WTC11 (cell line): ENCODE data around the gene HAGHL. TPM values are rescaled to one million over a fixed set of nuclear protein-coding genes. Genes with fewer than 3 reads are reported as not detected.

Source experiments
- ATAC-seq: fragments of 200-7000 bp; cut with Tn5 transposase; 2 replicates; pipeline ENCODE4 v1.10.0; 2021; ENCODE audit warnings: mild to moderate bottlenecking, moderate library complexity
- CTCF ChIA-PET: fragments of 300-600 bp; sonication (Branson Sonifier 250); formaldehyde crosslinking; loops from one replicate; lab custom pipeline; 2021; ENCODE audit warnings: antibody characterized with exemption; lab: Charles Lee
- POLR2A ChIA-PET: fragments of 350-600 bp; sonication (Branson Sonifier 250); formaldehyde crosslinking; loops from one replicate; lab custom pipeline; 2021; ENCODE audit warnings: antibody characterized with exemption; lab: Charles Lee
- DNase-seq: peaks from one replicate; pipeline ENCODE4 v3.0.0; 2021; ENCODE audit warnings: low spot score
- H3K27ac Mint-ChIP-seq: 2 replicates; pipeline ENCODE4 v1.8.0; 2021; ENCODE audit warnings: mixed read lengths
- H3K27me3 Mint-ChIP-seq: 2 replicates; pipeline ENCODE4 v1.8.0; 2021; ENCODE audit warnings: low read depth, mild to moderate bottlenecking, moderate library complexity, mixed read lengths
- H3K36me3 Mint-ChIP-seq: 2 replicates; pipeline ENCODE4 v1.8.0; 2021; ENCODE audit warnings: mixed read lengths
- H3K4me1 Mint-ChIP-seq: 2 replicates; pipeline ENCODE4 v1.8.0; 2022; ENCODE audit warnings: mixed read lengths
- H3K4me3 Mint-ChIP-seq: 2 replicates; pipeline ENCODE4 v1.8.0; 2021; ENCODE audit warnings: mild to moderate bottlenecking, moderate library complexity, mixed read lengths
- H3K9me3 Mint-ChIP-seq: 2 replicates; pipeline ENCODE4 v1.8.0; 2021; ENCODE audit warnings: mixed read lengths
- EMX1 ChIP-seq: fragments of 250-450 bp; sonication (Bioruptor Pico); IDR thresholded peaks from 2 replicates; pipeline ENCODE4 v1.8.0; 2021; ENCODE audit warnings: mild to moderate bottlenecking
- ERG ChIP-seq: fragments of 250-450 bp; sonication (Bioruptor Pico); IDR thresholded peaks from 2 replicates; pipeline ENCODE4 v1.8.0; 2021; ENCODE audit warnings: mild to moderate bottlenecking
- ETV6 ChIP-seq: sonication (generic); formaldehyde crosslinking; IDR thresholded peaks from 2 replicates; pipeline ENCODE4 v1.8.1; 2022; ENCODE audit warnings: mild to moderate bottlenecking, missing genetic modification reagents
- FOXP1 ChIP-seq: sonication (generic); formaldehyde crosslinking; IDR thresholded peaks from 2 replicates; pipeline ENCODE4 v1.8.0; 2022; ENCODE audit warnings: missing genetic modification reagents, mild to moderate bottlenecking, moderate library complexity, borderline replicate concordance
- GABPB1 ChIP-seq: sonication (generic); formaldehyde crosslinking; IDR thresholded peaks from 2 replicates; pipeline ENCODE4 v1.8.1; 2023; ENCODE audit warnings: mild to moderate bottlenecking, missing genetic modification reagents
- GRHL2 ChIP-seq: fragments of 250-450 bp; sonication (Bioruptor Pico); IDR thresholded peaks from 2 replicates; pipeline ENCODE4 v1.8.0; 2022; ENCODE audit warnings: mild to moderate bottlenecking, moderate library complexity; ENCODE audit not compliant: insufficient replicate concordance, severe bottlenecking
- GTF2I ChIP-seq: fragments of 250-450 bp; sonication (Bioruptor Pico); conservative IDR thresholded peaks from 2 replicates; pipeline ENCODE4 v1.4.0; 2021; ENCODE audit warnings: mild to moderate bottlenecking
- MLX ChIP-seq: sonication (generic); formaldehyde crosslinking; IDR thresholded peaks from 2 replicates; pipeline ENCODE4 v1.8.1; 2023; ENCODE audit warnings: mild to moderate bottlenecking, missing genetic modification reagents, moderate library complexity
- NFYB ChIP-seq: sonication (generic); formaldehyde crosslinking; conservative IDR thresholded peaks from 2 replicates; pipeline ENCODE4 v1.8.0; 2022; ENCODE audit warnings: low read depth, missing genetic modification reagents
- OVOL2 ChIP-seq: fragments of 250-450 bp; sonication (Bioruptor Pico); IDR thresholded peaks from 2 replicates; pipeline ENCODE4 v1.9.0; 2021; ENCODE audit warnings: mild to moderate bottlenecking, borderline replicate concordance
- RORB ChIP-seq: fragments of 250-450 bp; sonication (Bioruptor Pico); IDR thresholded peaks from 2 replicates; pipeline ENCODE4 v1.9.0; 2021; ENCODE audit warnings: mild to moderate bottlenecking
- SP1 ChIP-seq: sonication (generic); formaldehyde crosslinking; conservative IDR thresholded peaks from 2 replicates; pipeline ENCODE4 v1.8.1; 2022; ENCODE audit warnings: missing genetic modification reagents
- TP53 ChIP-seq: sonication (generic); formaldehyde crosslinking; IDR thresholded peaks from 2 replicates; pipeline ENCODE4 v1.8.1; 2023; ENCODE audit warnings: mild to moderate bottlenecking, missing genetic modification reagents
- ZNF423 ChIP-seq: fragments of 250-450 bp; sonication (Bioruptor Pico); IDR thresholded peaks from 2 replicates; pipeline ENCODE4 v2.1.2; 2022; ENCODE audit warnings: mild to moderate bottlenecking, moderate library complexity
- total RNA-seq: library from RNA; stranded (reverse); gene quantifications from 3 replicates; pipeline ENCODE4 v1.2.3, GENCODE V29; 2021
- TF ChIP-seq, protein P1 (sequence below): sonication (generic); formaldehyde crosslinking; IDR thresholded peaks from 2 replicates; pipeline ENCODE4 v1.8.0; 2023; ENCODE audit warnings: missing genetic modification reagents
- TF ChIP-seq, protein P2 (sequence below): sonication (generic); formaldehyde crosslinking; IDR thresholded peaks from 2 replicates; pipeline ENCODE4 v1.8.0; 2022; ENCODE audit warnings: mild to moderate bottlenecking, missing genetic modification reagents
- TF ChIP-seq, protein P3 (sequence below): fragments of 250-450 bp; sonication (Bioruptor Pico); IDR thresholded peaks from 2 replicates; pipeline ENCODE4 v2.1.2; 2022; ENCODE audit warnings: mild to moderate bottlenecking, moderate library complexity
- TF ChIP-seq, protein P4 (sequence below): sonication (generic); formaldehyde crosslinking; conservative IDR thresholded peaks from 2 replicates; pipeline ENCODE4 v1.8.1; 2022; ENCODE audit warnings: mild to moderate bottlenecking, missing genetic modification reagents
- TF ChIP-seq, protein P5 (sequence below): sonication (generic); formaldehyde crosslinking; IDR thresholded peaks from 2 replicates; pipeline ENCODE4 v1.8.1; 2023; ENCODE audit warnings: mild to moderate bottlenecking, missing genetic modification reagents

Gene HAGHL
- total RNA-seq, 1 experiment from 2014 or later, result 41.7 TPM

GRCh38 chr16:769184-769784, 42.4 kb downstream of the HAGHL start (continued):
- TF ChIP-seq, protein P1, sequence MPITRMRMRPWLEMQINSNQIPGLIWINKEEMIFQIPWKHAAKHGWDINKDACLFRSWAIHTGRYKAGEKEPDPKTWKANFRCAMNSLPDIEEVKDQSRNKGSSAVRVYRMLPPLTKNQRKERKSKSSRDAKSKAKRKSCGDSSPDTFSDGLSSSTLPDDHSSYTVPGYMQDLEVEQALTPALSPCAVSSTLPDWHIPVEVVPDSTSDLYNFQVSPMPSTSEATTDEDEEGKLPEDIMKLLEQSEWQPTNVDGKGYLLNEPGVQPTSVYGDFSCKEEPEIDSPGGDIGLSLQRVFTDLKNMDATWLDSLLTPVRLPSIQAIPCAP (CRISPR knock-in tag), result no peak
- TF ChIP-seq EMX1 (no peak), TP53 (CRISPR knock-in tag) (no peak), SP1 (CRISPR knock-in tag) (no peak), ERG (no peak), GTF2I (CRISPR knock-in tag) (no peak)

DNA sequence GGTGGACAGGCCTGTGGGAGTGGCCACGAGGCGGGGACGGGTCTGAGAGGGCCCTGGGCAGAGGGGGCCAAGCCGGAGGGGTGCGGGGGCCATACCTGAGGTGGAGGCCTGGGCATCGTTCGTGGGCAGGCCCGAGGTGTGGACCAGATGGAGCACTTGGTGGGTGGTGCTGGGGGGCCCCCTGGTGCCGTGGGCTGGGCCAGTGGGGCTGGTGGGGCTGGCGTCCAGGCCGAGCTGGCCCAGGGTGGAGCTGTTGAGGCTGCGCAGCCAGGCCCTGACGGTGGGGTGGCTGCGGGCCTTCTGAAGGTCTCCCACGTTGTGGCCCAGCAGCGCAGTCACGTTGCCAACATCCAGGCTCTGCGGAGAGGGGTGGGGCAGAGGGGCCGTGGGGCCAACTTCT, 43.0 kb downstream of the HAGHL start:
- ATAC-seq (no peak), DNase-seq (no peak)
- H3K27ac Mint-ChIP-seq, result no peak overlapping the region
- no peaks in the 10 kb centered on the region for H3K9me3 Mint-ChIP-seq
- no peak for TF ChIP-seq GABPB1 (CRISPR knock-in tag)
- no peak for TF ChIP-seq NFYB (CRISPR knock-in tag)
- TF ChIP-seq, protein P1 (CRISPR knock-in tag), result no peak
- no peak for TF ChIP-seq FOXP1 (CRISPR knock-in tag)
- TF ChIP-seq, protein P2, sequence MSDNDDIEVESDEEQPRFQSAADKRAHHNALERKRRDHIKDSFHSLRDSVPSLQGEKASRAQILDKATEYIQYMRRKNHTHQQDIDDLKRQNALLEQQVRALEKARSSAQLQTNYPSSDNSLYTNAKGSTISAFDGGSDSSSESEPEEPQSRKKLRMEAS (CRISPR knock-in tag), result no peak
- TF ChIP-seq OVOL2, result no peak
- TF ChIP-seq, protein P3, sequence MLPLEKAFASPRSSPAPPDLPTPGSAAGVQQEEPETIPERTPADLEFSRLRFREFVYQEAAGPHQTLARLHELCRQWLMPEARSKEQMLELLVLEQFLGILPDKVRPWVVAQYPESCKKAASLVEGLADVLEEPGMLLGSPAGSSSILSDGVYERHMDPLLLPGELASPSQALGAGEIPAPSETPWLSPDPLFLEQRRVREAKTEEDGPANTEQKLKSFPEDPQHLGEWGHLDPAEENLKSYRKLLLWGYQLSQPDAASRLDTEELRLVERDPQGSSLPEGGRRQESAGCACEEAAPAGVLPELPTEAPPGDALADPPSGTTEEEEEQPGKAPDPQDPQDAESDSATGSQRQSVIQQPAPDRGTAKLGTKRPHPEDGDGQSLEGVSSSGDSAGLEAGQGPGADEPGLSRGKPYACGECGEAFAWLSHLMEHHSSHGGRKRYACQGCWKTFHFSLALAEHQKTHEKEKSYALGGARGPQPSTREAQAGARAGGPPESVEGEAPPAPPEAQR, result no peak
- no peaks in the 10 kb centered on the region for H3K4me1 Mint-ChIP-seq
- ChIA-PET POLR2A (no interaction called here), CTCF (no interaction called here)
- no peaks in the 10 kb centered on the region for H3K27me3 Mint-ChIP-seq
- H3K36me3 Mint-ChIP-seq, result no peaks in the 10 kb centered on the region
- H3K4me3 Mint-ChIP-seq, result no peak overlapping the region

- no peaks in the 10 kb centered on the region for H3K9me3 Mint-ChIP-seq
- no peaks in the 10 kb centered on the region for H3K36me3 Mint-ChIP-seq
- H3K4me1 Mint-ChIP-seq, result no peaks in the 10 kb centered on the region
- H3K27me3 Mint-ChIP-seq, result no peaks in the 10 kb centered on the region
- POLR2A ChIA-PET, result no interaction called here
- CTCF ChIA-PET, result interaction anchor here (0.7 to 3.6 kb wide), 2 partner anchors 29 to 52 kb away, joined by 3 to 9 read pairs; partner anchors contain the start of gene CIAO3
- no peak for ATAC-seq
- H3K4me3 Mint-ChIP-seq, result no peak overlapping the region
- no peak for TF ChIP-seq NFYB (CRISPR knock-in tag)
- TF ChIP-seq, protein P4, sequence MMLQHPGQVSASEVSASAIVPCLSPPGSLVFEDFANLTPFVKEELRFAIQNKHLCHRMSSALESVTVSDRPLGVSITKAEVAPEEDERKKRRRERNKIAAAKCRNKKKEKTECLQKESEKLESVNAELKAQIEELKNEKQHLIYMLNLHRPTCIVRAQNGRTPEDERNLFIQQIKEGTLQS (CRISPR knock-in tag), result no peak
- TF ChIP-seq, protein P5, sequence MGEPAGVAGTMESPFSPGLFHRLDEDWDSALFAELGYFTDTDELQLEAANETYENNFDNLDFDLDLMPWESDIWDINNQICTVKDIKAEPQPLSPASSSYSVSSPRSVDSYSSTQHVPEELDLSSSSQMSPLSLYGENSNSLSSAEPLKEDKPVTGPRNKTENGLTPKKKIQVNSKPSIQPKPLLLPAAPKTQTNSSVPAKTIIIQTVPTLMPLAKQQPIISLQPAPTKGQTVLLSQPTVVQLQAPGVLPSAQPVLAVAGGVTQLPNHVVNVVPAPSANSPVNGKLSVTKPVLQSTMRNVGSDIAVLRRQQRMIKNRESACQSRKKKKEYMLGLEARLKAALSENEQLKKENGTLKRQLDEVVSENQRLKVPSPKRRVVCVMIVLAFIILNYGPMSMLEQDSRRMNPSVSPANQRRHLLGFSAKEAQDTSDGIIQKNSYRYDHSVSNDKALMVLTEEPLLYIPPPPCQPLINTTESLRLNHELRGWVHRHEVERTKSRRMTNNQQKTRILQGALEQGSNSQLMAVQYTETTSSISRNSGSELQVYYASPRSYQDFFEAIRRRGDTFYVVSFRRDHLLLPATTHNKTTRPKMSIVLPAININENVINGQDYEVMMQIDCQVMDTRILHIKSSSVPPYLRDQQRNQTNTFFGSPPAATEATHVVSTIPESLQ (CRISPR knock-in tag), result no peak
- no peak for TF ChIP-seq ETV6
- no peak for TF ChIP-seq MLX
- no peak for TF ChIP-seq GRHL2
- TF ChIP-seq RORB (CRISPR knock-in tag), result no peak
- no peak for TF ChIP-seq ZNF423 (CRISPR knock-in tag)
- TF ChIP-seq, all 79 proteins: peak for 0
- no peak for DNase-seq
- no peak overlapping the region for H3K27ac Mint-ChIP-seq
These were observed 43.5 kb downstream of the HAGHL start for GRCh38 chr16:770411-770810.
